ENCODE measurements around the gene ENDOD1. TPM values are rescaled to one million over a fixed set of nuclear protein-coding genes. Genes with fewer than 3 reads are reported as not detected.

The ENDOD1 gene
- total RNA-seq, 1 experiment from 2014 or later = 11.4 TPM

- peak; percentile 71 for DNase-seq (ENCODE audit: unreplicated experiment)
- Mint-ChIP-seq H3K36me3 (ENCODE audit: insufficient read depth, unreplicated experiment) (peaks cover 16% of the 10 kb centered on the region), H3K27me3 (ENCODE audit: insufficient read depth, unreplicated experiment) (no peaks in the 10 kb centered on the region), H3K4me3 (ENCODE audit: unreplicated experiment) (no peak overlapping the region), H3K27ac (ENCODE audit: low read depth, unreplicated experiment) (peak overlapping the region; percentile 68), H3K4me1 (ENCODE audit: insufficient read depth, unreplicated experiment) (peaks cover 48% of the 10 kb centered on the region), H3K9me3 (ENCODE audit: unreplicated experiment) (no peaks in the 10 kb centered on the region)
- POLR2A ChIA-PET = interaction anchor here (1.1 to 13.0 kb wide), 9 partner anchors 7 to 714 kb away, joined by 3 to 242 read pairs (median 6); partner anchors contain the start of genes ENDOD1 and SRSF8
- CTCF ChIA-PET = interaction anchor here (0.6 to 5.2 kb wide), 7 partner anchors 11 to 1180 kb away, joined by 3 to 50 read pairs (median 4); no protein-coding TSS in a partner anchor
- intact Hi-C loops (cut with micrococcal nuclease) = no loop called here
- TF ChIP-seq, protein P1, sequence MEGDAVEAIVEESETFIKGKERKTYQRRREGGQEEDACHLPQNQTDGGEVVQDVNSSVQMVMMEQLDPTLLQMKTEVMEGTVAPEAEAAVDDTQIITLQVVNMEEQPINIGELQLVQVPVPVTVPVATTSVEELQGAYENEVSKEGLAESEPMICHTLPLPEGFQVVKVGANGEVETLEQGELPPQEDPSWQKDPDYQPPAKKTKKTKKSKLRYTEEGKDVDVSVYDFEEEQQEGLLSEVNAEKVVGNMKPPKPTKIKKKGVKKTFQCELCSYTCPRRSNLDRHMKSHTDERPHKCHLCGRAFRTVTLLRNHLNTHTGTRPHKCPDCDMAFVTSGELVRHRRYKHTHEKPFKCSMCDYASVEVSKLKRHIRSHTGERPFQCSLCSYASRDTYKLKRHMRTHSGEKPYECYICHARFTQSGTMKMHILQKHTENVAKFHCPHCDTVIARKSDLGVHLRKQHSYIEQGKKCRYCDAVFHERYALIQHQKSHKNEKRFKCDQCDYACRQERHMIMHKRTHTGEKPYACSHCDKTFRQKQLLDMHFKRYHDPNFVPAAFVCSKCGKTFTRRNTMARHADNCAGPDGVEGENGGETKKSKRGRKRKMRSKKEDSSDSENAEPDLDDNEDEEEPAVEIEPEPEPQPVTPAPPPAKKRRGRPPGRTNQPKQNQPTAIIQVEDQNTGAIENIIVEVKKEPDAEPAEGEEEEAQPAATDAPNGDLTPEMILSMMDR (IDR thresholded peaks at IDR 0.05; ENCODE audit: unreplicated experiment) = no peak
- no TSS peak for BruUV-seq (replicated peaks)
Measured at GRCh38 chr11:95074792-95075563, 14.7 kb upstream of the ENDOD1 start.

DNA sequence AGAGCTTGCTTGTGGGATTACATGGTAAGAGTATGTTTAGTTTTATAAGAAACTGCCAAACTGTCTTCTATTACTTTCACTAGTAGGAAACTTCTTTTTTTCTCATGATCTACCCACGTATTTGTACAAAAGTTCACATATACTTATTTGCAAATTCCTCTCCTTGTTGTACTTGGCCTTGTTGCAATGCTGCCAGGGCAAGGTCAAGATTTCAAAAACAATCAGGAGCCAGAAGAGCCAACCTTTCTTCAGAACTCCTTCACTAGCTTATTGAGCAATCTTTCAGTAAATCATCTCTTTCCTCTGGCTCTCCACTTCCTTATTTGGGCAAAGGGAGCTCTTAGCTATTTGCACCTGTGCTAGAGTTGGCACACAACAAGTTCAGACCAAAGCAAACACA is 13.2 kb upstream of the ENDOD1 start:
- Mint-ChIP-seq H3K4me1 (ENCODE audit: insufficient read depth, unreplicated experiment) (peaks cover 39% of the 10 kb centered on the region), H3K27ac (ENCODE audit: low read depth, unreplicated experiment) (peak overlapping the region; percentile 68), H3K36me3 (ENCODE audit: insufficient read depth, unreplicated experiment) (peaks cover 11% of the 10 kb centered on the region), H3K9me3 (ENCODE audit: unreplicated experiment) (no peaks in the 10 kb centered on the region), H3K4me3 (ENCODE audit: unreplicated experiment) (peak overlapping the region; percentile 25), H3K27me3 (ENCODE audit: insufficient read depth, unreplicated experiment) (no peaks in the 10 kb centered on the region)
- peak; percentile 94 for DNase-seq (ENCODE audit: unreplicated experiment)
- ChIA-PET POLR2A (interaction anchor here (0.7 to 13.0 kb wide), 19 partner anchors 9 to 1314 kb away, joined by 3 to 242 read pairs (median 5); partner anchors contain the start of genes CCDC82, CWC15, ENDOD1 and FAM76B), CTCF (interaction anchor here (0.6 to 5.2 kb wide), 11 partner anchors 9 to 688 kb away, joined by 3 to 50 read pairs (median 4); no protein-coding TSS in a partner anchor)
- BruUV-seq (replicated peaks) = no TSS peak
- intact Hi-C loops (cut with micrococcal nuclease) = no loop called here
- TF ChIP-seq, protein P1 (IDR thresholded peaks at IDR 0.05; ENCODE audit: unreplicated experiment) = no peak

DNA sequence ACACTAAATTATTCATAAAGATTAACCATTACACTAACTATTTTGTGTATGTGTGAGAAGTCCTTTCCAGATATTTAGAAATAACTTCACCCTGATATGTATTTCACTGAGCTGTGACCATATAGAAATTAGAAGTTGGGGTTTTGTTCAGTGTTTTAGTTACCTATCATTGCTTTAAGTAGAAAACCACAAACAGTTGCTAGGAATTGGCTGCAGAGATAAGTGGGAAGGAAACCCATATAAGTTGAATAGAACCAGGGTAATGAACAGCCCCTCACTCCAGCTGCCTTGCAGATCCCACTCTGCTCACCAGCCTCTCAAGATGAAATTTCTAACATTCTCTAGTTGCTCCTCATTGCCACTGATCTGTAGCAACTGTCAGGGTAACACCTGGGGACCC is 12.7 kb upstream of the ENDOD1 start:
- Mint-ChIP-seq H3K27ac (ENCODE audit: low read depth, unreplicated experiment) (no peak overlapping the region), H3K36me3 (ENCODE audit: insufficient read depth, unreplicated experiment) (peaks cover 11% of the 10 kb centered on the region), H3K4me3 (ENCODE audit: unreplicated experiment) (no peak overlapping the region), H3K27me3 (ENCODE audit: insufficient read depth, unreplicated experiment) (no peaks in the 10 kb centered on the region), H3K4me1 (ENCODE audit: insufficient read depth, unreplicated experiment) (peaks cover 39% of the 10 kb centered on the region), H3K9me3 (ENCODE audit: unreplicated experiment) (no peaks in the 10 kb centered on the region)
- ChIA-PET CTCF (interaction anchor here (0.7 to 5.2 kb wide), 5 partner anchors 10 to 454 kb away, joined by 3 to 50 read pairs (median 4); no protein-coding TSS in a partner anchor), POLR2A (interaction anchor here (0.7 to 13.0 kb wide), 16 partner anchors 8 to 1313 kb away, joined by 3 to 242 read pairs (median 6); partner anchors contain the start of genes CCDC82, ENDOD1, FAM76B and JRKL)
- TF ChIP-seq, protein P1 (IDR thresholded peaks at IDR 0.05; ENCODE audit: unreplicated experiment) = no peak
- DNase-seq (ENCODE audit: unreplicated experiment) = no peak
- BruUV-seq (replicated peaks) = no TSS peak
- intact Hi-C loops (cut with micrococcal nuclease) = no loop called here

DNA sequence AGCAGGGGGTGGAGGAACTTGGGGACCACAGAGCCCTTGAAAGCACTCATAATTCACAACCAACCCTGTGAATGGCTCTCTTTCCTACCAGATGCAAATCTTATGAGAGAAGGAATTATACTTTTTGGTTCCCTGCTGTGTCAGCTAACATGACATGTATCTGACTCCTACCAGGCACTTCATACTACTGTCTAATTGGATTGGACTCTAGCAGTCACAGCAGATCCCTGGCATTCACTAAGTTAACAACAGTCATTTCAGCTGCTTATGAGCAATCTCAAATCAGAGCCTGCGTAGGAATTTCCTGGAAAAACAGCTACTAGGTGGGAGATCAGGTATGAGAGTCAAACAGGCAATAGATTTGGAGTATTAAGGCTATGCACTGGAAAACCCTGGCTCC is 11.1 kb upstream of the ENDOD1 start:
- peak overlapping the region; percentile 29 for H3K27ac Mint-ChIP-seq (ENCODE audit: low read depth, unreplicated experiment)
- intact Hi-C loops (cut with micrococcal nuclease) = no loop called here
- H3K36me3 Mint-ChIP-seq (ENCODE audit: insufficient read depth, unreplicated experiment) = peaks cover 11% of the 10 kb centered on the region
- no peak for DNase-seq (ENCODE audit: unreplicated experiment)
- no peaks in the 10 kb centered on the region for H3K9me3 Mint-ChIP-seq (ENCODE audit: unreplicated experiment)
- H3K4me1 Mint-ChIP-seq (ENCODE audit: insufficient read depth, unreplicated experiment) = peaks cover 31% of the 10 kb centered on the region
- CTCF ChIA-PET = no interaction called here
- POLR2A ChIA-PET = interaction anchor here (3.8 to 7.9 kb wide), 2 partner anchors 11 to 14 kb away, joined by 44 to 108 read pairs; partner anchors contain the start of genes ENDOD1 and SRSF8
- BruUV-seq (replicated peaks) = no TSS peak
- TF ChIP-seq, protein P1 (IDR thresholded peaks at IDR 0.05; ENCODE audit: unreplicated experiment) = no peak
- H3K27me3 Mint-ChIP-seq (ENCODE audit: insufficient read depth, unreplicated experiment) = no peaks in the 10 kb centered on the region
- H3K4me3 Mint-ChIP-seq (ENCODE audit: unreplicated experiment) = no peak overlapping the region

All from MCF 10A (cell line).